ENCODE data around the gene FEM1C. TPM values are rescaled to one million over a fixed set of nuclear protein-coding genes. Genes with fewer than 3 reads are reported as not detected.

FEM1C gene
- polyA plus RNA-seq, 1 donor from 2014 or later = 16.4 TPM

- no peak overlapping the region for H3K4me2 ChIP-seq (ENCODE audit: low read length)
- H3K9ac ChIP-seq (ENCODE audit: low read length) = no peak overlapping the region
- H3K27me3 ChIP-seq (ENCODE audit: insufficient read depth, low read depth, low read length) = no peaks in the 10 kb centered on the region
- H3K36me3 ChIP-seq (ENCODE audit: insufficient read depth, low read length) = no peaks in the 10 kb centered on the region
- H3K27ac ChIP-seq (ENCODE audit: low read length) = no peak overlapping the region
- TF ChIP-seq TAF1 (IDR thresholded peaks at IDR 0.05; ENCODE audit: low read depth) = no peak
- no peak for TF ChIP-seq SMC3 (conservative IDR thresholded peaks at IDR 0.05; ENCODE audit: poor library complexity)
- TF ChIP-seq, protein P1, sequence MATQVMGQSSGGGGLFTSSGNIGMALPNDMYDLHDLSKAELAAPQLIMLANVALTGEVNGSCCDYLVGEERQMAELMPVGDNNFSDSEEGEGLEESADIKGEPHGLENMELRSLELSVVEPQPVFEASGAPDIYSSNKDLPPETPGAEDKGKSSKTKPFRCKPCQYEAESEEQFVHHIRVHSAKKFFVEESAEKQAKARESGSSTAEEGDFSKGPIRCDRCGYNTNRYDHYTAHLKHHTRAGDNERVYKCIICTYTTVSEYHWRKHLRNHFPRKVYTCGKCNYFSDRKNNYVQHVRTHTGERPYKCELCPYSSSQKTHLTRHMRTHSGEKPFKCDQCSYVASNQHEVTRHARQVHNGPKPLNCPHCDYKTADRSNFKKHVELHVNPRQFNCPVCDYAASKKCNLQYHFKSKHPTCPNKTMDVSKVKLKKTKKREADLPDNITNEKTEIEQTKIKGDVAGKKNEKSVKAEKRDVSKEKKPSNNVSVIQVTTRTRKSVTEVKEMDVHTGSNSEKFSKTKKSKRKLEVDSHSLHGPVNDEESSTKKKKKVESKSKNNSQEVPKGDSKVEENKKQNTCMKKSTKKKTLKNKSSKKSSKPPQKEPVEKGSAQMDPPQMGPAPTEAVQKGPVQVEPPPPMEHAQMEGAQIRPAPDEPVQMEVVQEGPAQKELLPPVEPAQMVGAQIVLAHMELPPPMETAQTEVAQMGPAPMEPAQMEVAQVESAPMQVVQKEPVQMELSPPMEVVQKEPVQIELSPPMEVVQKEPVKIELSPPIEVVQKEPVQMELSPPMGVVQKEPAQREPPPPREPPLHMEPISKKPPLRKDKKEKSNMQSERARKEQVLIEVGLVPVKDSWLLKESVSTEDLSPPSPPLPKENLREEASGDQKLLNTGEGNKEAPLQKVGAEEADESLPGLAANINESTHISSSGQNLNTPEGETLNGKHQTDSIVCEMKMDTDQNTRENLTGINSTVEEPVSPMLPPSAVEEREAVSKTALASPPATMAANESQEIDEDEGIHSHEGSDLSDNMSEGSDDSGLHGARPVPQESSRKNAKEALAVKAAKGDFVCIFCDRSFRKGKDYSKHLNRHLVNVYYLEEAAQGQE (IDR thresholded peaks at IDR 0.05; ENCODE audit: borderline replicate concordance) = no peak
- no peak for TF ChIP-seq POLR2AphosphoS5 (IDR thresholded peaks at IDR 0.05)
- TF ChIP-seq MXI1 (conservative IDR thresholded peaks at IDR 0.05; ENCODE audit: poor library complexity, severe bottlenecking) = no peak
- no peak for TF ChIP-seq RAD21 (conservative IDR thresholded peaks at IDR 0.05)
- TF ChIP-seq CTCF (IDR thresholded peaks at IDR 0.05; ENCODE audit: poor library complexity, severe bottlenecking) = no peak
- no peaks in the 10 kb centered on the region for H4K20me1 ChIP-seq (ENCODE audit: insufficient read depth)
- no peaks in the 10 kb centered on the region for H3K9me2 ChIP-seq (ENCODE audit: insufficient read depth, low read length)
- H3K79me2 ChIP-seq (replicated peaks; ENCODE audit: insufficient read depth, low read length) = no peaks in the 10 kb centered on the region
- no peaks in the 10 kb centered on the region for H3F3A ChIP-seq (ENCODE audit: insufficient read depth, low read length, poor library complexity, severe bottlenecking)
- H2AFZ ChIP-seq (ENCODE audit: low read depth, low read length) = no peak overlapping the region
- H3K9me3 ChIP-seq (ENCODE audit: low read length) = no peaks in the 10 kb centered on the region
- H3K4me3 ChIP-seq (ENCODE audit: low read length) = no peak overlapping the region
Observed at GRCh38 chr5:115494570-115495289, 49.8 kb downstream of the FEM1C start.

- Histone ChIP-seq H3F3A (ENCODE audit: insufficient read depth, low read length, poor library complexity, severe bottlenecking) (no peaks in the 10 kb centered on the region), H3K9ac (ENCODE audit: low read length) (no peak overlapping the region), H3K27ac (ENCODE audit: low read length) (no peak overlapping the region), H2AFZ (ENCODE audit: low read depth, low read length) (no peak overlapping the region), H3K27me3 (ENCODE audit: insufficient read depth, low read depth, low read length) (no peaks in the 10 kb centered on the region), H3K4me3 (ENCODE audit: low read length) (no peak overlapping the region), H3K9me3 (ENCODE audit: low read length) (no peaks in the 10 kb centered on the region), H3K79me2 (replicated peaks; ENCODE audit: insufficient read depth, low read length) (no peaks in the 10 kb centered on the region), H3K4me2 (ENCODE audit: low read length) (no peak overlapping the region), H3K36me3 (ENCODE audit: insufficient read depth, low read length) (no peaks in the 10 kb centered on the region), H4K20me1 (ENCODE audit: insufficient read depth) (no peaks in the 10 kb centered on the region), H3K9me2 (ENCODE audit: insufficient read depth, low read length) (no peaks in the 10 kb centered on the region)
- TF ChIP-seq POLR2AphosphoS5 (IDR thresholded peaks at IDR 0.05) (no peak), EZH2 (IDR thresholded peaks at IDR 0.05; ENCODE audit: borderline replicate concordance, insufficient read depth, low read length, poor library complexity, severe bottlenecking) (no peak), SMC3 (conservative IDR thresholded peaks at IDR 0.05; ENCODE audit: poor library complexity) (no peak)
Observed at GRCh38 chr5:115490596-115490995, 54.0 kb downstream of the FEM1C start.

DNA sequence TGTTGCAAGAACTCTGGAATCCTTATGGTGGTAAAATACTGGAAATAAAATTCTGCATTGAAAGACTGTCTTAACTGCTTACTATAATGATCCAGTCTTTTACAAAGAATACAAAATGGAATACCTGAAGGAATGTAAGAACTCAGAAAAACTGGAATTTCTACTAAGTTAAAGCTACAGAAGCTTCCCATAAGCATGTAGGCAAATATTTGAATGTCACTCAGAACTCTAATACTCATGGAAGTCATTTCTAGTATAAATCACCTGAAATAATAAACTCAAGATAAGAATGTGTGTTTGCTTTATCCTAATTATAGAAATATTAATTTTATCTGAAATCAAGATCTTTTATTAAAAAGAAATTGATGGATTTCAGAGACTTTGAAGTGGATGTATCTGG lies 54.8 kb downstream of the FEM1C start:
- no peak overlapping the region for H3K4me2 ChIP-seq (ENCODE audit: low read length)

More for the DNA sequence above, 54.8 kb downstream of the FEM1C start:
- TF ChIP-seq, protein P1 (IDR thresholded peaks at IDR 0.05; ENCODE audit: borderline replicate concordance) = no peak
- TF ChIP-seq POLR2AphosphoS5 (IDR thresholded peaks at IDR 0.05) (no peak), CTCF (IDR thresholded peaks at IDR 0.05; ENCODE audit: poor library complexity, severe bottlenecking) (no peak), EZH2 (IDR thresholded peaks at IDR 0.05; ENCODE audit: borderline replicate concordance, insufficient read depth, low read length, poor library complexity, severe bottlenecking) (no peak), TAF1 (IDR thresholded peaks at IDR 0.05; ENCODE audit: low read depth) (no peak), MXI1 (conservative IDR thresholded peaks at IDR 0.05; ENCODE audit: poor library complexity, severe bottlenecking) (no peak), SMC3 (conservative IDR thresholded peaks at IDR 0.05; ENCODE audit: poor library complexity) (no peak), EP300 (conservative IDR thresholded peaks at IDR 0.05; ENCODE audit: poor library complexity, severe bottlenecking) (no peak), RAD21 (conservative IDR thresholded peaks at IDR 0.05) (no peak)
- Histone ChIP-seq H3K36me3 (ENCODE audit: insufficient read depth, low read length) (no peaks in the 10 kb centered on the region), H4K20me1 (ENCODE audit: insufficient read depth) (no peaks in the 10 kb centered on the region), H3K27ac (ENCODE audit: low read length) (no peak overlapping the region), H3K4me3 (ENCODE audit: low read length) (no peak overlapping the region), H3K9ac (ENCODE audit: low read length) (no peak overlapping the region), H3K9me3 (ENCODE audit: low read length) (no peaks in the 10 kb centered on the region), H3K79me2 (replicated peaks; ENCODE audit: insufficient read depth, low read length) (no peaks in the 10 kb centered on the region), H3K9me2 (ENCODE audit: insufficient read depth, low read length) (no peaks in the 10 kb centered on the region), H3K27me3 (ENCODE audit: insufficient read depth, low read depth, low read length) (no peaks in the 10 kb centered on the region), H2AFZ (ENCODE audit: low read depth, low read length) (no peak overlapping the region), H3F3A (ENCODE audit: insufficient read depth, low read length, poor library complexity, severe bottlenecking) (no peaks in the 10 kb centered on the region)

Measured in neural cell (in vitro differentiated cells).